Esophagus squamous epithelium (tissue), 5 donors: ENCODE results near the gene TRIM13. TPM values are rescaled to one million over a fixed set of nuclear protein-coding genes. Genes with fewer than 3 reads are reported as not detected.

ENCODE experiments used
- DNase-seq: peaks from one replicate; lab custom pipeline; 2025; lab: John Stamatoyannopoulos, UW
- H3K27ac ChIP-seq, 4 donors: fragments of 200-600 bp; sonication (generic); one replicate each; pipeline ENCODE4 v1.5.1; 2016 to 2019; ENCODE audit warnings: mild to moderate bottlenecking in 1 of 4
- H3K27me3 ChIP-seq, 4 donors: fragments of 200-600 bp; sonication (generic); 1 replicate in 3 of 4; 2 replicates in 1 of 4; pipeline versions ENCODE4 v1.5.1 to v1.6.0; 2017 to 2021; ENCODE audit warnings: antibody characterized with exemption in 1 of 4
- H3K36me3 ChIP-seq, 3 donors: fragments of 200-600 bp; sonication (generic); one replicate each; pipeline ENCODE4 v1.5.1; 2016 to 2019
- H3K4me1 ChIP-seq, 3 donors: fragments of 200-600 bp; sonication (generic); one replicate each; pipeline ENCODE4 v1.5.1; 2017 to 2019
- H3K4me3 ChIP-seq, 4 donors: fragments of 200-600 bp; sonication (generic); 1 replicate in 3 of 4; 2 replicates in 1 of 4; pipeline ENCODE4 v1.5.1; 2016 to 2019; ENCODE audit warnings: mild to moderate bottlenecking in 2 of 4, moderate library complexity in 1 of 4
- H3K9me3 ChIP-seq, 3 donors: fragments of 200-600 bp; sonication (generic); one replicate each; pipeline ENCODE4 v1.5.1; 2016 to 2019
- POLR2A ChIP-seq, 4 donors: fragments of 450-650 bp; IDR thresholded peaks; one replicate each; pipeline ENCODE4 v1.6.1; 2017; ENCODE audit warnings: antibody characterized with exemption in 4 of 4, mild to moderate bottlenecking in 4 of 4, moderate library complexity in 3 of 4
- WGBS, 2 donors: methylation state at CpG; one replicate each; pipeline ENCODE4 v1.1.5; 2018; 5-methylcytosine and 5-hydroxymethylcytosine counted together
- intact Hi-C: fragments of 100-400 bp; cut with DNase I; formaldehyde crosslinking; loops from one replicate; pipeline ENCODE4 v1.15.0; 2022
- total RNA-seq, 4 donors: library from RNA; depleted of rRNA; stranded (reverse); fragments of >200 nt; gene quantifications; one replicate each; pipeline ENCODE4 v1.1.0, GENCODE V29; 2016
- TF ChIP-seq, protein P1 (sequence below), 6 experiments: fragments of 450-650 bp in 4 of 6; fragments of 200-600 bp in 2 of 6; sonication (generic) in 2 of 6; IDR thresholded peaks; one replicate each; pipeline ENCODE4 v1.5.1; 2016 to 2019; ENCODE audit warnings: antibody characterized with exemption in 6 of 6, mild to moderate bottlenecking in 4 of 6, moderate library complexity in 4 of 6
- donor health status: DM: yes; HTN: yes; CAD: no.

TRIM13 gene
- total RNA-seq, 4 donors from 2014 or later: 22.8 to 28.8 (median 26.5) TPM

DNA sequence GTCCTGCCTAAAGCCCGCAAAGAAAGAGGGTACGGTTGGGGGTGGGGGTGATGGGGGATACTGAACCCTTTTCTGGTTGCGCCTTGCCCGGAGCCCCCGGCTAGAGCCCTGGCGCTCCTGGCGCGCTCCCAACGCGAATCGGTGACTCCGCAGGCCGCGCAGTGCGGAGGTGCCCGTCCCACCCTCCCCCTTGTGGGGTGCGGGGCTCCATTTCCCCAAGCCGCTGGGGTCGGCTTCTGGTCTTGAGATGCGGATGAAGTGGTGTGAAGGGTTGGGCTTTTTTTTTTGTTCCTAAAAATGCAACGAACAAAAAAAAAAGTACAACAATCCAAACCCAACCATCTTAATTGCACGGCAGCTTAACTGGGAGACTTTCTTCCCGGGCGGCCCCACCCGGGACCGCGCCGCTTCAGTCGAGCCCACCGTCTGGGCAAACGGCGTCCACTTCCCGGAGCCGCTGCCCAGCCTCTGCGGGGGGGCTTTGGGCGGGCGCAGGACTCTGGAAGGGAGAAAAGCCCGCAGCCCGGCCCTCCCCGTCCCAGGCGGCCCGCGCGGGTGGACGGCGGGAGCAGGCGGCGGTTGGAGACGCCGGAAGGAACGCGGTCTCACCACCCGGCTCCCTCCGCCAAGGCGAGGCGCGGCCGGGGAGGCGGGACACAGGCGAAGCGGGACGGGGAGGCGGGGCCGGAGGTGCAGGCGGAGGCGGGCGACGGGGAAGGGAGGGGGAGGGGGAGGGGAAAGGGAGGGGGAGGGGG, 504 bp upstream of the TRIM13 start:
- peak; percentile 78 for DNase-seq
- intact Hi-C loops: loop anchor here (2.0 kb wide), 1 partner anchor 86 kb away; no protein-coding TSS in a partner anchor
- Histone ChIP-seq H3K27ac (peak overlapping the region; percentile 99 to 100 (median 99)), H3K9me3 (no peaks in the 10 kb centered on the region), H3K4me3 (peak overlapping the region; percentile 88 to 98 (median 94)), H3K36me3 (peaks cover 0 to 30% (median 0%) of the 10 kb centered on the region in 3 donors), H3K4me1 (peaks cover 11 to 49% (median 24%) of the 10 kb centered on the region in 3 donors), H3K27me3 (no peaks in the 10 kb centered on the region)
- peak in 2 of 4 donors; percentile 75 to 78 for TF ChIP-seq POLR2A (IDR thresholded peaks at IDR 0.05)
- TF ChIP-seq, protein P1, sequence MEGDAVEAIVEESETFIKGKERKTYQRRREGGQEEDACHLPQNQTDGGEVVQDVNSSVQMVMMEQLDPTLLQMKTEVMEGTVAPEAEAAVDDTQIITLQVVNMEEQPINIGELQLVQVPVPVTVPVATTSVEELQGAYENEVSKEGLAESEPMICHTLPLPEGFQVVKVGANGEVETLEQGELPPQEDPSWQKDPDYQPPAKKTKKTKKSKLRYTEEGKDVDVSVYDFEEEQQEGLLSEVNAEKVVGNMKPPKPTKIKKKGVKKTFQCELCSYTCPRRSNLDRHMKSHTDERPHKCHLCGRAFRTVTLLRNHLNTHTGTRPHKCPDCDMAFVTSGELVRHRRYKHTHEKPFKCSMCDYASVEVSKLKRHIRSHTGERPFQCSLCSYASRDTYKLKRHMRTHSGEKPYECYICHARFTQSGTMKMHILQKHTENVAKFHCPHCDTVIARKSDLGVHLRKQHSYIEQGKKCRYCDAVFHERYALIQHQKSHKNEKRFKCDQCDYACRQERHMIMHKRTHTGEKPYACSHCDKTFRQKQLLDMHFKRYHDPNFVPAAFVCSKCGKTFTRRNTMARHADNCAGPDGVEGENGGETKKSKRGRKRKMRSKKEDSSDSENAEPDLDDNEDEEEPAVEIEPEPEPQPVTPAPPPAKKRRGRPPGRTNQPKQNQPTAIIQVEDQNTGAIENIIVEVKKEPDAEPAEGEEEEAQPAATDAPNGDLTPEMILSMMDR (IDR thresholded peaks at IDR 0.05): no peak
- WGBS, 2 donors: 0% methylated on average over 2 to 4 of the region's 68 CpGs

DNA sequence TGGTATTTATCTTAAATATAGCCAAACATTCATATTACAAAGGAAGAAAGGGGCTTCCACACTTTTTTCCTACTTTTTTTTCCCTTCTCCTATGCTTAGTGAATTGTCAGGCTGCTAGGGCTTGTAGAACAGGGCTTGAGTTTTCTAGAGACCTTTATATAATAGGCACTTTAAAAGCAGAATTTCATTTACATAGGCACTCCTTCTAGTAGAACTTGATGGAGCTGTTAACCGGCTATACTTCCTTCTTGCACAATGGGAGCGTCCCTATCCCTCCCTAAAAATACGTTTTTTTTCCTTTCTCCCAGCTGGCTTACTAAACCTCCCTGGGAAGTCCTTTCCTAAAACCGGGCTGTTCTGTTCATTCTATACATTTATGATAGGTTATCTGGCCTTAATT, 1.1 kb downstream of the TRIM13 start:
- intact Hi-C loops: loop anchor here (2.0 kb wide), 1 partner anchor 85 kb away; no protein-coding TSS in a partner anchor
- Histone ChIP-seq H3K36me3 (peaks cover 0 to 46% (median 0%) of the 10 kb centered on the region in 3 donors), H3K4me3 (peak overlapping the region; percentile 88 to 98 (median 94)), H3K27ac (peak overlapping the region; percentile 99 to 100 (median 99)), H3K4me1 (peaks cover 13 to 65% (median 24%) of the 10 kb centered on the region in 3 donors), H3K27me3 (no peaks in the 10 kb centered on the region), H3K9me3 (no peaks in the 10 kb centered on the region)
- no peak for TF ChIP-seq POLR2A (IDR thresholded peaks at IDR 0.05)
- TF ChIP-seq, protein P1 (IDR thresholded peaks at IDR 0.05): no peak
- DNase-seq: no peak
- 2 to 9% methylated on average over 4 of the region's 4 CpGs for WGBS, 2 donors

DNA sequence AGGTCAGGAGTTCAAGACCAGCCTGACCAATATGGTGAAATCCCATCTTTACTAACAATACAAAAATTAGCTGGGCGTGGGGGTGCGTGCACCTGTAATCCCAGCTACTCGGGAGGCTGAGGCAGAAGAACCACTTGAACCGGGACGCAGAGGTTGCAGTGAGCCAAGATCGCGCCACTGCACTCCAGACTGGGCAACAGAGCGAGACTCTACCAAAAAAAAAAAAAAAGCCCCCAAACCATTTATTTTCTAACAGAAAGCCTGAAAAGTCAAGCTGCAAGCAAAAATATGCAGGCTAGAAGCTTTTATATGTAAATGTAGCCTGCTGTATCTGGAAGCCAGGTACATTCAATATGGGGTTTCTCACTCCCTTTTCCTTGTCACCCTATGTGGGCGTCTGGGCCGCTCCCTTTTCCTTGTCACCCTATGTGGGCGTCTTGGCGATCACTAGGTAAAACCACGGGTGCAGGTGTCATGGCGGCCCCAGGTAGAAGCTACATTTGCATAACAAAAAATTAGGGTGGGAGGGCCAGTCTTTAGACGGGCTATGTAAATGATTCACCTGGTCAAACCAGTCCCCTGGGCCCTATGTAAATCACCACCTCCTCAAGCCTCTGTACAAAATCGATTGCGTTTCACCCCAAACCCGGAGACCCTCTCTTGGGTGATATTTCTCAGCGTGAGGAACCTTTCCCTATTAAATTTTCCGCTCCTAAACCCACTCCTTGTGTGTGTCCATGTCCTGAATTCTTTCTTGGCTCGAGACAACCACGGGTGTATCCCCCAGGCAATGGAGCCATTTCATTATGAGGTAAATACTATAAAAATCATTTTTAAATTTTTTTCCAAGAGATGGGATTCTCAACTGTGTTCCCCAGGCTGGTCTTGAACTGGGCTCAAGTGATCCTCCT, 2.1 kb downstream of the TRIM13 start:
- H3K4me1 ChIP-seq: peaks cover 13 to 75% (median 24%) of the 10 kb centered on the region in 3 donors
- no peak for DNase-seq
- peak overlapping the region; percentile 25 to 100 (median 99) for H3K27ac ChIP-seq
- peak overlapping the region in 3 of 4 donors; percentile 88 to 98 (median 93) for H3K4me3 ChIP-seq
- intact Hi-C loops: no loop called here
- 72 to 78% methylated on average over 18 to 22 of the region's 22 CpGs for WGBS, 2 donors
- no peak for TF ChIP-seq POLR2A (IDR thresholded peaks at IDR 0.05)
- TF ChIP-seq, protein P1 (IDR thresholded peaks at IDR 0.05): no peak
- H3K27me3 ChIP-seq: no peaks in the 10 kb centered on the region
- no peaks in the 10 kb centered on the region for H3K9me3 ChIP-seq
- H3K36me3 ChIP-seq: peaks cover 0 to 55% (median 0%) of the 10 kb centered on the region in 3 donors

DNA sequence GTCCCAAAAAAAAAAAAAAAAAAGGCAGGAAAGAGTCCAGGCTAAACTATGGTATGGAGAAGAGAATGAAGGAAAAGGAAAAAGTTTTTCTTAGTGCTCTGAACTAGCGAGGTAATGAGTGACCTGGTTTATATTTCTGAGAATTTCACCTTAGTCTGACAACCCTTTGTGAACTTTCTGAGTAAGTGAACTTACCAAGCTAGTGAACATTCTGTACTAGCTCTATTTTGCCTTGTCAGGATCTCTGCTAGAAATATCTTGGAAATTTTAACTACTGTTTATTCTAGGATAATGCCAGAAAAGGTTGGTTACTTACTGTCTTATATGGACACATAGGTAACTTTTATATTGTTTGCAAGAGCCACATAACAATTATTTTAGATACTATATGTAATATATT, 4.4 kb downstream of the TRIM13 start:
- H3K4me3 ChIP-seq: no peak overlapping the region
- H3K36me3 ChIP-seq: peaks cover 0 to 77% (median 4%) of the 10 kb centered on the region in 3 donors
- no peak for DNase-seq
- 53 to 77% methylated on average over 1 of the region's 1 CpG for WGBS, 2 donors
- TF ChIP-seq, protein P1 (IDR thresholded peaks at IDR 0.05): no peak
- H3K27me3 ChIP-seq: no peaks in the 10 kb centered on the region
- H3K4me1 ChIP-seq: peaks cover 13 to 78% (median 28%) of the 10 kb centered on the region in 3 donors
- intact Hi-C loops: no loop called here
- H3K27ac ChIP-seq: peak overlapping the region in 1 of 4 donors; percentile 27
- H3K9me3 ChIP-seq: no peaks in the 10 kb centered on the region
